ENCODE data around the gene LEAP2.

GRCh38 chr5:132901036-132901435 lies 27.6 kb downstream of the LEAP2 start:
- no peak for TF ChIP-seq NFIC (IDR thresholded peaks at IDR 0.05)
- TF ChIP-seq MAX (IDR thresholded peaks at IDR 0.05), result no peak
- no peak for TF ChIP-seq YY1 (IDR thresholded peaks at IDR 0.05; ENCODE audit: low read depth)
- no peak for TF ChIP-seq EP300 (IDR thresholded peaks at IDR 0.05; ENCODE audit: borderline replicate concordance)
- no peak for TF ChIP-seq REST (IDR thresholded peaks at IDR 0.05; ENCODE audit: low read depth)
- no peak for TF ChIP-seq FOXM1 (IDR thresholded peaks at IDR 0.05; ENCODE audit: borderline replicate concordance, low read depth)
